OCI-LY7 (cell line): ENCODE measurements around the gene DCC. TPM values are rescaled to one million over a fixed set of nuclear protein-coding genes. Genes with fewer than 3 reads are reported as not detected.

ENCODE experiments used
- BruUV-seq: library from RNA; stranded (reverse); fragments of 400-500 nt; replicated peaks from 2 replicates; lab custom pipeline; 2021; lab: Mats Ljungman, UMichigan
- CTCF ChIA-PET: fragments of 300-600 bp; sonication (Branson Sonifier 250); formaldehyde crosslinking; loops from one replicate; lab custom pipeline; 2022; ENCODE audit warnings: antibody characterized with exemption; ENCODE audit not compliant: unreplicated experiment; lab: Charles Lee
- POLR2A ChIA-PET: fragments of 300-600 bp; sonication (Branson Sonifier 250); formaldehyde crosslinking; loops from one replicate; lab custom pipeline; 2022; ENCODE audit warnings: antibody characterized with exemption; lab: Charles Lee
- DNase-seq: peaks from one replicate; pipeline ENCODE4 v3.0.0-alpha.2; 2015; ENCODE audit warnings: low spot score
- H2AFZ ChIP-seq: fragments of 200-600 bp; sonication (generic), shearing (Covaris generic); 2 replicates; pipeline ENCODE4 v1.6.1; 2014; ENCODE audit warnings: mild to moderate bottlenecking, antibody characterized with exemption, low read length, moderate library complexity
- H3K27ac ChIP-seq: fragments of 200-600 bp; sonication (generic); 2 replicates; pipeline ENCODE4 v1.5.1; 2014; ENCODE audit warnings: mixed run types, low read depth, mild to moderate bottlenecking, moderate library complexity, low read length, inconsistent platforms; ENCODE audit not compliant: poor library complexity, severe bottlenecking
- H3K36me3 ChIP-seq: fragments of 200-600 bp; sonication (generic); 2 replicates; pipeline ENCODE4 v1.6.1; 2014; ENCODE audit warnings: mild to moderate bottlenecking, antibody characterized with exemption, low read length, moderate library complexity, mixed read lengths; ENCODE audit not compliant: insufficient read depth
- H3K4me1 ChIP-seq: fragments of 200-600 bp; sonication (generic); 2 replicates; pipeline ENCODE4 v1.5.1; 2014; ENCODE audit warnings: mild to moderate bottlenecking, low read length; ENCODE audit not compliant: insufficient read depth, poor library complexity, severe bottlenecking
- H3K4me2 ChIP-seq: fragments of 200-600 bp; sonication (generic); 2 replicates; pipeline ENCODE4 v1.6.1; 2014; ENCODE audit warnings: mild to moderate bottlenecking, low read length
- H3K4me3 ChIP-seq: fragments of 200-600 bp; sonication (generic); 2 replicates; pipeline ENCODE4 v1.5.1; 2014; ENCODE audit warnings: mild to moderate bottlenecking, low read depth, low read length; ENCODE audit not compliant: poor library complexity, severe bottlenecking
- H3K79me2 ChIP-seq: fragments of 200-600 bp; sonication (generic); 2 replicates; pipeline ENCODE4 v1.6.1; 2016; ENCODE audit warnings: low read depth, mild to moderate bottlenecking, low read length, moderate library complexity, mixed read lengths; ENCODE audit not compliant: insufficient read depth
- H3K9me2 ChIP-seq: fragments of 200-600 bp; sonication (generic); 2 replicates; pipeline ENCODE4 v1.6.1; 2016; ENCODE audit warnings: mild to moderate bottlenecking, low read length, mixed read lengths; ENCODE audit not compliant: insufficient read depth
- H3K9me3 ChIP-seq: fragments of 200-600 bp; sonication (generic); 2 replicates; pipeline ENCODE4 v1.6.1; 2014; ENCODE audit warnings: mild to moderate bottlenecking, mixed run types, low read length, mixed read lengths
- H4K20me1 ChIP-seq: fragments of 200-600 bp; sonication (generic); 2 replicates; pipeline ENCODE4 v1.6.1; 2014; ENCODE audit warnings: mild to moderate bottlenecking, antibody characterized with exemption, low read length, moderate library complexity, mixed read lengths; ENCODE audit not compliant: insufficient read depth
- EZH2phosphoT487 ChIP-seq: fragments of 200-600 bp; sonication (generic); IDR thresholded peaks from 2 replicates; pipeline ENCODE4 v1.6.1; 2018; ENCODE audit warnings: low read depth, borderline replicate concordance, mild to moderate bottlenecking, mixed run types, antibody characterized with exemption, low read length, moderate library complexity, mixed read lengths
- intact Hi-C: fragments of 100-400 bp; cut with micrococcal nuclease; formaldehyde crosslinking; loops from one replicate; pipeline ENCODE4 v1.10.0; 2022; ENCODE audit not compliant: unreplicated experiment
- total RNA-seq, 2 experiments: library from RNA; depleted of rRNA in 1 of 2; stranded (reverse); fragments of >200 nt in 1 of 2; shearing (Covaris generic) in 1 of 2; gene quantifications; 2 replicates each; pipeline ENCODE4 v1.2.3, GENCODE V29; 2014 to 2022
- TF ChIP-seq, protein P1 (sequence below): fragments of 200-600 bp; sonication (generic); conservative IDR thresholded peaks from 2 replicates; pipeline ENCODE4 v1.5.1; 2014; ENCODE audit warnings: mild to moderate bottlenecking, antibody characterized with exemption, low read length, moderate library complexity, mixed read lengths

Gene DCC
- total RNA-seq, 2 experiments from 2014 or later: not detected

DNA sequence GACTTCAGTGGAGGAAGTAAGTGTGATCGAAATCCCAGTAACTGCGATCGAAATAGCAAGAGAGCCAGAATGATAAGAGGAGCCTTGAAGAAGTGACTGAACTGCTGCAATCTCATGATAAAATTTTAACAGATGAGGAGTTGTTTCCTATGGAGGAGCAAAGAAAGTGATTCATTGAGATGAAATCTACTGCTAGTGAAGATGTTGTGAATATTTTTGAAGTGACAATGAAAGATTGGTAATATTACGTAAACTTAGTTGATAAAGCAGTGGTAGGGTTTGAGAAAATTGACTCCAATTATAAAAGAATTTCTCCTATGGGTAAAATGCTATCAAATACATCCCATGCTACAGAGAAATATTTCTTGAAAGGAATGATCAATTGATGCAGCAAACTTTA, 1103.8 kb downstream of the DCC start:
- Histone ChIP-seq H3K4me3 (no peak overlapping the region), H4K20me1 (no peaks in the 10 kb centered on the region), H3K4me2 (no peak overlapping the region), H2AFZ (no peak overlapping the region), H3K79me2 (no peaks in the 10 kb centered on the region), H3K9me3 (no peaks in the 10 kb centered on the region), H3K36me3 (no peaks in the 10 kb centered on the region), H3K27ac (no peak overlapping the region), H3K9me2 (no peaks in the 10 kb centered on the region), H3K4me1 (no peaks in the 10 kb centered on the region)
- intact Hi-C loops: no loop called here
- ChIA-PET CTCF (no interaction called here), POLR2A (no interaction called here)
- TF ChIP-seq, protein P1, sequence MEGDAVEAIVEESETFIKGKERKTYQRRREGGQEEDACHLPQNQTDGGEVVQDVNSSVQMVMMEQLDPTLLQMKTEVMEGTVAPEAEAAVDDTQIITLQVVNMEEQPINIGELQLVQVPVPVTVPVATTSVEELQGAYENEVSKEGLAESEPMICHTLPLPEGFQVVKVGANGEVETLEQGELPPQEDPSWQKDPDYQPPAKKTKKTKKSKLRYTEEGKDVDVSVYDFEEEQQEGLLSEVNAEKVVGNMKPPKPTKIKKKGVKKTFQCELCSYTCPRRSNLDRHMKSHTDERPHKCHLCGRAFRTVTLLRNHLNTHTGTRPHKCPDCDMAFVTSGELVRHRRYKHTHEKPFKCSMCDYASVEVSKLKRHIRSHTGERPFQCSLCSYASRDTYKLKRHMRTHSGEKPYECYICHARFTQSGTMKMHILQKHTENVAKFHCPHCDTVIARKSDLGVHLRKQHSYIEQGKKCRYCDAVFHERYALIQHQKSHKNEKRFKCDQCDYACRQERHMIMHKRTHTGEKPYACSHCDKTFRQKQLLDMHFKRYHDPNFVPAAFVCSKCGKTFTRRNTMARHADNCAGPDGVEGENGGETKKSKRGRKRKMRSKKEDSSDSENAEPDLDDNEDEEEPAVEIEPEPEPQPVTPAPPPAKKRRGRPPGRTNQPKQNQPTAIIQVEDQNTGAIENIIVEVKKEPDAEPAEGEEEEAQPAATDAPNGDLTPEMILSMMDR: no peak
- no peak for TF ChIP-seq EZH2phosphoT487
- no TSS peak for BruUV-seq
- no peak for DNase-seq

DNA sequence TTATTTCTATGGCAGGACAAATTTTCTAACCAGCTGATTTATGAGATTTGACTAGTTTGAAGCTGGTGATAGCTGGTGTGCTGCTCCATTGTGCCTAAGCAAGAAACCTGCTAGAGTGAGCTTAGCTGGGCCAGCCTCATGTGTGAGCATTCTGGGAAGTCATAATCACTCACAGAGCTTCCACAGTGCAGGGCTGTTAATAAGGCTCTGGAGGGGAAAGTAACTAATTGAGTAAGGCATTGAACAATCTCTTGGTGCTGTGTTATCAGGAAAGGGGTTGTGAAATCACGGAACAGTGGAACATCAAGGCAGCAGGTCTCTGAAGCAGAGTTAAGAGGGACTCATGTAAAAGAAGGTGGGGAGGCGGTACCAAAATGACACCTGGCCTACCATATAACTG, 1111.9 kb downstream of the DCC start:
- ChIA-PET POLR2A (no interaction called here), CTCF (no interaction called here)
- DNase-seq: no peak
- H3K4me1 ChIP-seq: no peaks in the 10 kb centered on the region
- no peaks in the 10 kb centered on the region for H3K36me3 ChIP-seq
- H2AFZ ChIP-seq: no peak overlapping the region
- no peak overlapping the region for H3K4me3 ChIP-seq
- H3K79me2 ChIP-seq: no peaks in the 10 kb centered on the region
- H3K4me2 ChIP-seq: no peak overlapping the region
- no peaks in the 10 kb centered on the region for H3K9me2 ChIP-seq
- intact Hi-C loops: no loop called here
- no peak for TF ChIP-seq EZH2phosphoT487
- TF ChIP-seq, protein P1: no peak
- H3K27ac ChIP-seq: no peak overlapping the region
- no TSS peak for BruUV-seq
- no peaks in the 10 kb centered on the region for H4K20me1 ChIP-seq
- H3K9me3 ChIP-seq: no peaks in the 10 kb centered on the region

DNA sequence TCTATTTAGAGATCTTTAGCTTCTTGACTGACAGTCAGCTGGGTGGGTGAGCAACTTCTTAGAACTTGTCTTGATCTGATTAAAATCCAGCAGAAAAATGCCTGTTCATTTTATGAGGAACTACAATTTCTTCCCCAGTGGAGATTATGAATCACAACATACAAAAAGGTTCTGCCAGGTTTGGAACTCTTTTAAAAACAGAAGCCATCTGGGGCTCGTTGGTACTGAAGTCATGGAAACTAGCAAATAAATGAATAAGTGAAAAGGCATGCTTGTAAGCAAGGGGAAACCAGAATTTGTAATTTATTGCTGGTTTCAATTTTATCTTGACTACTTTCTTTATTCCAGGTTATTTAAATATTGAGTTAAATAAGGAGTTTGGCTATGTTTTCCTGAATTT, 1117.1 kb downstream of the DCC start:
- no peak overlapping the region for H3K4me3 ChIP-seq
- CTCF ChIA-PET: no interaction called here
- POLR2A ChIA-PET: no interaction called here
- intact Hi-C loops: no loop called here
- BruUV-seq: no TSS peak
- TF ChIP-seq, protein P1: no peak
- no peak for TF ChIP-seq EZH2phosphoT487
- H4K20me1 ChIP-seq: no peaks in the 10 kb centered on the region
- no peaks in the 10 kb centered on the region for H3K79me2 ChIP-seq
- H3K9me3 ChIP-seq: no peaks in the 10 kb centered on the region
- DNase-seq: no peak
- no peaks in the 10 kb centered on the region for H3K36me3 ChIP-seq
- H3K27ac ChIP-seq: no peak overlapping the region
- H3K4me2 ChIP-seq: no peak overlapping the region
- no peak overlapping the region for H2AFZ ChIP-seq
- H3K9me2 ChIP-seq: no peaks in the 10 kb centered on the region
- H3K4me1 ChIP-seq: no peaks in the 10 kb centered on the region
